SK-N-SH treated with all-trans-retinoic acid at 6 μM for 48 hours (cell line): ENCODE results near the gene DIP2C.

Experiments used
- ESRRG ChIP-seq: fragments of 250-450 bp; sonication (Bioruptor Pico); IDR thresholded peaks from 2 replicates; pipeline ENCODE4 v1.6.1; 2021; ENCODE audit warnings: mild to moderate bottlenecking
- TF ChIP-seq, protein P1 (sequence below): fragments of 250-450 bp; sonication (Bioruptor Pico); IDR thresholded peaks from 2 replicates; pipeline ENCODE4 v1.8.0; 2020; ENCODE audit warnings: mild to moderate bottlenecking, moderate library complexity, borderline replicate concordance

DNA sequence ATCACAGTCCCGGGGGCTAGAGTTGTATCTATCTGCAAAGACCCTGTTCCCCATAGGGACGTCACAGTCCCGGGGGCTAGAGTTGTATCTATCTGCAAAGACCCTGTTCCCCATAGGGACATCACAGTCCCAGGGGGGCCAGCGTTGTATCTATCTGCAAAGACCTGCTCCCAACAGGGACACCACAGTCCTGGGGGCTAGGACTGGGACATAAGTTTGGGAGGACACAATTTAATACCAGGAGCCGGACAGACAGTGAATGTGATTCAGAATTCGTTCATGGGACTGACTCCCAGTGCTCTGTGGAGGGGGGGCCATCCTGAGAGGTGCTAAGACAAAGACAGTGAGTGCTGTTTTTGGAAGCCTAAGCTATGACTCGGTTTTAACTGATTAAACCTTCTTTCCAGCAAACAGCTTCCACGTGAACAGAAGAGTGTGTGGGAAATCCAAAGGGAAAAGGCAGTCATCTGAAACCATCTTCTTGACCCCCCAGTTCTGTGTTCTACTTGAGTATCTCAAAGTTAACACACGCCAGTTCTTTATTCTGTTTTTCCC is 153.0 kb downstream of the DIP2C start:
- TF ChIP-seq ESRRG (CRISPR knock-in tag) = no peak
- TF ChIP-seq, protein P1, sequence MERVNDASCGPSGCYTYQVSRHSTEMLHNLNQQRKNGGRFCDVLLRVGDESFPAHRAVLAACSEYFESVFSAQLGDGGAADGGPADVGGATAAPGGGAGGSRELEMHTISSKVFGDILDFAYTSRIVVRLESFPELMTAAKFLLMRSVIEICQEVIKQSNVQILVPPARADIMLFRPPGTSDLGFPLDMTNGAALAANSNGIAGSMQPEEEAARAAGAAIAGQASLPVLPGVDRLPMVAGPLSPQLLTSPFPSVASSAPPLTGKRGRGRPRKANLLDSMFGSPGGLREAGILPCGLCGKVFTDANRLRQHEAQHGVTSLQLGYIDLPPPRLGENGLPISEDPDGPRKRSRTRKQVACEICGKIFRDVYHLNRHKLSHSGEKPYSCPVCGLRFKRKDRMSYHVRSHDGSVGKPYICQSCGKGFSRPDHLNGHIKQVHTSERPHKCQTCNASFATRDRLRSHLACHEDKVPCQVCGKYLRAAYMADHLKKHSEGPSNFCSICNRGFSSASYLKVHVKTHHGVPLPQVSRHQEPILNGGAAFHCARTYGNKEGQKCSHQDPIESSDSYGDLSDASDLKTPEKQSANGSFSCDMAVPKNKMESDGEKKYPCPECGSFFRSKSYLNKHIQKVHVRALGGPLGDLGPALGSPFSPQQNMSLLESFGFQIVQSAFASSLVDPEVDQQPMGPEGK = no peak
